H9 (cell line): Measurements from ENCODE around the gene ATP8A2. TPM values are rescaled to one million over a fixed set of nuclear protein-coding genes. Genes with fewer than 3 reads are reported as not detected.

Source experiments
- DNase-seq: peaks from one replicate; pipeline ENCODE4 v3.0.0-alpha.2; 2017
- H2AFZ ChIP-seq: one replicate; pipeline ENCODE4 v1.6.1; 2013; ENCODE audit warnings: mild to moderate bottlenecking, low read length, control low read depth, moderate library complexity
- H2AK5ac ChIP-seq: 2 replicates; pipeline ENCODE4 v1.6.1; 2013; ENCODE audit warnings: low read length, control low read depth, mixed read lengths; ENCODE audit not compliant: insufficient read length
- H2BK120ac ChIP-seq: one replicate; pipeline ENCODE4 v1.6.1; 2013; ENCODE audit warnings: low read depth, mild to moderate bottlenecking, low read length, control low read depth, inconsistent platforms; ENCODE audit not compliant: poor library complexity, severe bottlenecking
- H2BK12ac ChIP-seq: 2 replicates; pipeline ENCODE4 v1.6.1; 2013; ENCODE audit warnings: low read length, control low read depth, mixed read lengths, low read depth; ENCODE audit not compliant: insufficient read length
- H2BK15ac ChIP-seq: 2 replicates; pipeline ENCODE4 v1.6.1; 2013; ENCODE audit warnings: low read depth, low read length, control low read depth
- H2BK20ac ChIP-seq: one replicate; pipeline ENCODE4 v1.6.1; 2013; ENCODE audit warnings: low read depth, mild to moderate bottlenecking, low read length, control low read depth, inconsistent platforms; ENCODE audit not compliant: poor library complexity, severe bottlenecking
- H2BK5ac ChIP-seq: 2 replicates; pipeline ENCODE4 v1.6.1; 2013; ENCODE audit warnings: low read length, control low read depth, mixed read lengths; ENCODE audit not compliant: insufficient read length
- H3K14ac ChIP-seq: 2 replicates; pipeline ENCODE4 v1.6.1; 2013; ENCODE audit warnings: low read length, control low read depth; ENCODE audit not compliant: insufficient read depth
- H3K18ac ChIP-seq: 2 replicates; pipeline ENCODE4 v1.6.1; 2013; ENCODE audit warnings: low read depth, mild to moderate bottlenecking, mixed read lengths, low read length, control low read depth; ENCODE audit not compliant: insufficient read length
- H3K23ac ChIP-seq: 2 replicates; pipeline ENCODE4 v1.6.1; 2013; ENCODE audit warnings: low read length, control low read depth, mixed read lengths, low read depth; ENCODE audit not compliant: insufficient read length
- H3K23me2 ChIP-seq: 2 replicates; pipeline ENCODE4 v1.6.1; 2013; ENCODE audit warnings: low read depth, mild to moderate bottlenecking, mixed read lengths, low read length, control low read depth; ENCODE audit not compliant: insufficient read length, poor library complexity, severe bottlenecking
- H3K27ac ChIP-seq: 2 replicates; pipeline ENCODE4 v1.5.1; 2013; ENCODE audit warnings: low read length, control low read depth, mixed read lengths, low read depth; ENCODE audit not compliant: insufficient read length
- H3K27me3 ChIP-seq: 2 replicates; pipeline ENCODE4 v1.6.1; 2013; ENCODE audit warnings: low read length, control low read depth, inconsistent platforms; ENCODE audit not compliant: insufficient read depth
- H3K4ac ChIP-seq: 2 replicates; pipeline ENCODE4 v1.6.1; 2013; ENCODE audit warnings: low read depth, mild to moderate bottlenecking, control low read depth, inconsistent platforms, low read length, moderate library complexity
- H3K4me1 ChIP-seq: 2 replicates; pipeline ENCODE4 v1.6.1; 2013; ENCODE audit warnings: low read length, control low read depth, inconsistent platforms; ENCODE audit not compliant: insufficient read depth
- H3K4me2 ChIP-seq: 2 replicates; pipeline ENCODE4 v1.6.1; 2013; ENCODE audit warnings: low read length, control low read depth, mixed read lengths; ENCODE audit not compliant: insufficient read length, insufficient read depth
- H3K56ac ChIP-seq: 2 replicates; pipeline ENCODE4 v1.6.1; 2013; ENCODE audit warnings: low read depth, mild to moderate bottlenecking, mixed read lengths, low read length, control low read depth; ENCODE audit not compliant: insufficient read length
- H3K79me1 ChIP-seq: 2 replicates; pipeline ENCODE4 v1.6.1; 2013; ENCODE audit warnings: low read depth, mild to moderate bottlenecking, moderate library complexity, low read length, control low read depth, inconsistent platforms; ENCODE audit not compliant: insufficient read depth, poor library complexity, severe bottlenecking
- H3K79me2 ChIP-seq: 2 replicates; pipeline ENCODE4 v1.6.1; 2013; ENCODE audit warnings: low read length, control low read depth, inconsistent platforms; ENCODE audit not compliant: insufficient read depth
- H3K9ac ChIP-seq: 2 replicates; pipeline ENCODE4 v1.6.1; 2013; ENCODE audit warnings: low read length, control low read depth, mixed read lengths; ENCODE audit not compliant: insufficient read length; ENCODE audit errors: extremely low read depth
- H3K9me3 ChIP-seq: one replicate; pipeline ENCODE4 v1.6.1; 2013; ENCODE audit warnings: low read depth, low read length, inconsistent platforms; ENCODE audit not compliant: control insufficient read depth
- H3T11ph ChIP-seq: one replicate; pipeline ENCODE4 v1.6.1; 2013; ENCODE audit warnings: mild to moderate bottlenecking, low read length, control low read depth, inconsistent platforms
- H4K20me1 ChIP-seq: one replicate; pipeline ENCODE4 v1.6.1; 2013; ENCODE audit not compliant: control insufficient read depth, insufficient read length, insufficient read depth
- H4K5ac ChIP-seq: 2 replicates; pipeline ENCODE4 v1.6.1; 2013; ENCODE audit warnings: low read depth, mild to moderate bottlenecking, mixed read lengths, low read length, control low read depth; ENCODE audit not compliant: insufficient read length
- H4K8ac ChIP-seq: replicated peaks from 2 replicates; pipeline ENCODE4 v1.6.1; 2013; ENCODE audit warnings: low read length, control low read depth, mixed read lengths, low read depth; ENCODE audit not compliant: insufficient read length
- H4K91ac ChIP-seq: 2 replicates; pipeline ENCODE4 v1.6.1; 2013; ENCODE audit warnings: low read depth, mild to moderate bottlenecking, moderate library complexity, mixed read lengths, low read length, control low read depth; ENCODE audit not compliant: insufficient read length
- H3K27ac Mint-ChIP-seq, 3 experiments: 2 replicates in 2 of 3; 3 replicates in 1 of 3; pipeline ENCODE4 v1.8.0; 2020 to 2021; ENCODE audit warnings: mixed read lengths in 3 of 3, mild to moderate bottlenecking in 1 of 3, moderate library complexity in 1 of 3
- H3K27me3 Mint-ChIP-seq: 2 replicates; pipeline ENCODE4 v1.8.0; 2021; ENCODE audit warnings: low read depth, mild to moderate bottlenecking, moderate library complexity, mixed read lengths
- H3K36me3 Mint-ChIP-seq, 3 experiments: 2 replicates in 2 of 3; 3 replicates in 1 of 3; pipeline ENCODE4 v1.8.0; 2020 to 2021; ENCODE audit warnings: low read depth in 3 of 3, mixed read lengths in 3 of 3; ENCODE audit not compliant: insufficient read depth in 1 of 3
- H3K4me1 Mint-ChIP-seq, 2 experiments: 2 replicates each; pipeline ENCODE4 v1.8.0; 2020; ENCODE audit warnings: mixed read lengths in 2 of 2
- H3K4me3 Mint-ChIP-seq, 2 experiments: 2 replicates in 1 of 2; 3 replicates in 1 of 2; pipeline ENCODE4 v1.8.0; 2020 to 2021; ENCODE audit warnings: mild to moderate bottlenecking in 2 of 2, mixed read lengths in 2 of 2, moderate library complexity in 1 of 2
- H3K9me3 Mint-ChIP-seq, 2 experiments: 2 replicates in 1 of 2; 3 replicates in 1 of 2; pipeline ENCODE4 v1.8.0; 2020; ENCODE audit warnings: mild to moderate bottlenecking in 2 of 2, mixed read lengths in 2 of 2, moderate library complexity in 1 of 2
- WGBS: extraction: QIAGEN DNeasy Blood & Tissue Kit; methylation state at CpG from one replicate; pipeline ENCODE4 v1.1.7; 2013; ENCODE audit warnings: missing lambda C conversion rate, low lambda C conversion rate, mixed read lengths; ENCODE audit not compliant: insufficient read length; ENCODE audit errors: extremely low coverage; 5-methylcytosine and 5-hydroxymethylcytosine counted together
- total RNA-seq: library from RNA; stranded (reverse); gene quantifications from 2 replicates; pipeline ENCODE4 v1.2.1, GENCODE V29; 2021
- TF ChIP-seq, protein P1 (sequence below): fragments of 200-600 bp; sonication (generic); conservative IDR thresholded peaks from 3 replicates; pipeline ENCODE4 v1.8.0; 2021; ENCODE audit warnings: antibody characterized with exemption, mild to moderate bottlenecking

The ATP8A2 gene
- total RNA-seq, 1 experiment from 2014 or later: 18.2 TPM

- no peaks in the 10 kb centered on the region for H3K79me1 ChIP-seq
- no peaks in the 10 kb centered on the region for H3K23me2 ChIP-seq
- WGBS: no CpG with 5 or more reads among the region's 1 CpG
- no peak overlapping the region for H3T11ph ChIP-seq
- Mint-ChIP-seq H3K9me3 (no peaks in the 10 kb centered on the region), H3K27ac (no peak overlapping the region), H3K4me1 (no peaks in the 10 kb centered on the region), H3K36me3 (no peaks in the 10 kb centered on the region), H3K4me3 (no peak overlapping the region), H3K27me3 (no peaks in the 10 kb centered on the region)
- no peak overlapping the region for H2AK5ac ChIP-seq
- H3K9me3 ChIP-seq: no peaks in the 10 kb centered on the region
- H3K14ac ChIP-seq: no peak overlapping the region
- no peak overlapping the region for H3K4me2 ChIP-seq
- no peaks in the 10 kb centered on the region for H3K27me3 ChIP-seq
- H3K23ac ChIP-seq: no peak overlapping the region
- H3K9ac ChIP-seq: no peak overlapping the region
- no peaks in the 10 kb centered on the region for H3K4me1 ChIP-seq
- no peak overlapping the region for H4K8ac ChIP-seq
- no peaks in the 10 kb centered on the region for H4K20me1 ChIP-seq
- H2BK20ac ChIP-seq: no peak overlapping the region
- H3K79me2 ChIP-seq: no peaks in the 10 kb centered on the region
- no peak overlapping the region for H4K91ac ChIP-seq
- no peak overlapping the region for H2AFZ ChIP-seq
- no peak overlapping the region for H2BK5ac ChIP-seq
- H2BK15ac ChIP-seq: no peak overlapping the region
- no peak overlapping the region for H4K5ac ChIP-seq
- H2BK120ac ChIP-seq: no peak overlapping the region
- no peak overlapping the region for H3K4ac ChIP-seq
- no peak overlapping the region for H3K56ac ChIP-seq
- TF ChIP-seq, protein P1, sequence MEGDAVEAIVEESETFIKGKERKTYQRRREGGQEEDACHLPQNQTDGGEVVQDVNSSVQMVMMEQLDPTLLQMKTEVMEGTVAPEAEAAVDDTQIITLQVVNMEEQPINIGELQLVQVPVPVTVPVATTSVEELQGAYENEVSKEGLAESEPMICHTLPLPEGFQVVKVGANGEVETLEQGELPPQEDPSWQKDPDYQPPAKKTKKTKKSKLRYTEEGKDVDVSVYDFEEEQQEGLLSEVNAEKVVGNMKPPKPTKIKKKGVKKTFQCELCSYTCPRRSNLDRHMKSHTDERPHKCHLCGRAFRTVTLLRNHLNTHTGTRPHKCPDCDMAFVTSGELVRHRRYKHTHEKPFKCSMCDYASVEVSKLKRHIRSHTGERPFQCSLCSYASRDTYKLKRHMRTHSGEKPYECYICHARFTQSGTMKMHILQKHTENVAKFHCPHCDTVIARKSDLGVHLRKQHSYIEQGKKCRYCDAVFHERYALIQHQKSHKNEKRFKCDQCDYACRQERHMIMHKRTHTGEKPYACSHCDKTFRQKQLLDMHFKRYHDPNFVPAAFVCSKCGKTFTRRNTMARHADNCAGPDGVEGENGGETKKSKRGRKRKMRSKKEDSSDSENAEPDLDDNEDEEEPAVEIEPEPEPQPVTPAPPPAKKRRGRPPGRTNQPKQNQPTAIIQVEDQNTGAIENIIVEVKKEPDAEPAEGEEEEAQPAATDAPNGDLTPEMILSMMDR: no peak
- no peak overlapping the region for H3K27ac ChIP-seq
- H3K18ac ChIP-seq: no peak overlapping the region
- no peak for DNase-seq
- H2BK12ac ChIP-seq: no peak overlapping the region
Measured at GRCh38 chr13:25715760-25716159, 344.0 kb downstream of the ATP8A2 start.
